Activated naive CD4-positive, alpha-beta T cell (primary cell): ENCODE data around the gene DSG1.
"Not testable (repeated sequence)": the region's sequence is repeated elsewhere in the genome, so short reads cannot be mapped to it uniquely, and the experiment has no call there.

Experiments used
- DNase-seq, 4 experiments: peaks; one replicate each; lab custom pipeline; 2025; lab: John Stamatoyannopoulos, UW

The DSG1 gene

GRCh38 chr18:31353336-31353735 lies 35.4 kb downstream of the DSG1 start:
- DNase-seq: not testable (repeated sequence)

GRCh38 chr18:31354990-31355389 lies 37.0 kb downstream of the DSG1 start:
- DNase-seq: no peak

GRCh38 chr18:31356025-31356424 lies 38.1 kb downstream of the DSG1 start:
- no peak for DNase-seq

- no peak for DNase-seq
Measured at GRCh38 chr18:31364190-31364589, 46.2 kb downstream of the DSG1 start.

DNA sequence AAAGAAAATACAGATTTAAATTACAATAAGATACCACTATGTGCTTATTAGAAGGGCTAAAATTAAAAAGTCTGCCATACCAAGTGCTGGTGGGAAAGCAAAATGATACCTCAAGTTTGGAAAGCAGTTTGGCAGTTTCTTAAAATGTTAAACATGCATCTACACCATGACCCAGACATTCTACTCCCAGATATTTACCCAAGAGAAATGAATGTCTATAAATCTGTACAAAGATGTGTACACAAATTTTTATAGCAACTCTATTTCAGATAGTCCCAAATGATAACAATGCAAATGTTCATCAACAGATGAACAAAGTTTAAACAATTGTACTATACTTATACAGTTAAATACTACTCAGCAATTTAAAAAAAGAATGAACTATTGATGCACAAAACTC lies 51.5 kb downstream of the DSG1 start:
- DNase-seq: no peak

DNA sequence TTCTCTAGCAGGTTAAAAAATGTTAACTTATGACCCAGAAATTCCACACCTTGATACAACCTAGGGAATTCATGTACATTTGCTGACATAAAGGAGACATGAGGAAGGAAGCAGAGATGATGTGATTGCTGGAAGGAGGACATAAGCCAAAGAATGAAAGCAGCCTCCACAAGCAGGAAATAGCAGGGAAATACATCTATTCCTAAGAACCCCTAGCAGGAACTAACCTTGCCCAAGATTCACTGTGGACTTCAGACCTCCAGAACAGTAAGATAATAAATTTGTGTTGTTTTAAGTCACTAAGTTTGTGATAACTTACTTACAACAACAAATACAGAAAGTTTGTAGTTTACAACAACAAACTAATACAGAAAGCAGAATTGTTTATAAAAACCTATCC lies 54.0 kb downstream of the DSG1 start:
- DNase-seq: no peak

GRCh38 chr18:31373641-31374040 lies 55.7 kb downstream of the DSG1 start:
- DNase-seq: no peak

DNA sequence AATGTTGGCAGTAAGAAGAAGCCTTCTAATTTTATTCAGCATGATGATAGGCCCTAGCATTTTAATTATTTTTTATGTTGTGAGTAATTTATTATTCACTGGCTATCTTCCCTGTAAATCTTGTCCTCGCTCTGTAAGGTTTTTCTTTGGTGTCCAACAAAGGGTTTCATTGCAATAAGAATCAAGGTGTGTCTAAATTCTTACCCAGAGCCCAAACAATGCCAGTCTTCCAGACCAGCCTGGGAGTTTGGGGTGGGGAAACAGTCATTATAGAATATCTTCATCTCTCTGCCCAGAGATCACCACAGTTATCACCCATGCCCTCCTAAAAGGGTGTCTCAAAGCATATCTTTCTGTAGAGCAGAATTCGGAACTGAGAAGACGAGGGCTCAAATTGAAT lies 58.5 kb downstream of the DSG1 start, which contains the start of gene DSG4:
DSG4 (plus strand) TSS at position 301 of the 400 bp plus-strand sequence. CDS start 135 bp downstream, outside the sequence.
- DNase-seq: no peak

DNA sequence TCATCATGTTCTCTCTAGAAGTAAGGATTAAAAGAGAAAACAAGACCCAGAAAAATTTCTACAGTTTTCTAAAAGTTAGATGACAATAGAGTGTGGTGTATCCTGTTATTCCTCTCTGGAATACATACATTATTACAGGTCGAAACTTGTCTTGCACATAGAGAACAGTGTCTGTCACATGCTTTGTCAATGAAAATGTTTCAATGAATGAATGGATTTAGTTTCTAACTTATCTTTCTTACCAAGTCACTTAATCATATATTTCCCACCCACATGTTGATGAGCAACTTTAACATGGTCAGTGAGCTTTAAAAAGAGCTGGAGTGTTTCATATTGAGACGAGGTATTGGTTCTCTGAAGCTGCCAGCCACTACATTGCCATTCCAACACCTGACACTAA lies 63.0 kb downstream of the DSG1 start:
- DNase-seq: no peak

DNA sequence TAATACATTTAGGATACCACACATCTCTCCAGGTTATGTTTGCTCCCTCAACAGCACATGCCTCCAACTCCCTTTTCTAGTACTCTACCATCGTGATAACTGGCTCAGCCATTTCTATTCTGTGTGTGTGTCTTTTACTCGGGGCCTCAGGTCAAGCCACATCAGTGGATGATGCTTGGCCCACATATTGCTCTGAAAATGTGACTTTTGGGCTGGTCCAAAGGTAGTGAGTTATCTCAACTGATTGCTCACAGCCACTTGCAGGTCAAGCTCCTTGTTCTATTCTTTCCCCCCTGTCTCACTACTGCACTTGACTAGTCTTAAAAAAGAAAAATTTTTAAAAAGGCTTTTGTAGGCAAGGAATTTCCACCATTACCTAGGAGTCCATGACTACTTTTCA lies 64.1 kb downstream of the DSG1 start:
- no peak for DNase-seq

DNA sequence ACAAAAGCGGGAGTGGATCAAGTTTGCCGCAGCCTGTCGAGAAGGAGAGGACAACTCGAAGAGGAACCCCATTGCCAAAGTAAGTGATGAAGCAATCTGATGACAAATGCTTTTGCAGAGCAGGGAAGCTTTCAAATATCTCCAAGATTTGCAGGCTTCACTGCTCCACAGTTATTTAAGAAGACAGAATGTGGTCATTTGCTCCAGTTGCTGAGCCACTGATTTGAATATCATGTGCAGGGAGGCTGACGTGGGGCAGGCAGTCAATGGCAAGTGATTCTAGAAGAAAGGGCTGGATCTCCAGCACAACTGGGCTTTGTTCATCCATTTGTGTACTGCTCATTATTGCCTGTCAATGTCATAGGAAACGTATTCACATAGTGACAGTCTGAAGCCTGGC lies 68.8 kb downstream of the DSG1 start:
- no peak for DNase-seq

DNA sequence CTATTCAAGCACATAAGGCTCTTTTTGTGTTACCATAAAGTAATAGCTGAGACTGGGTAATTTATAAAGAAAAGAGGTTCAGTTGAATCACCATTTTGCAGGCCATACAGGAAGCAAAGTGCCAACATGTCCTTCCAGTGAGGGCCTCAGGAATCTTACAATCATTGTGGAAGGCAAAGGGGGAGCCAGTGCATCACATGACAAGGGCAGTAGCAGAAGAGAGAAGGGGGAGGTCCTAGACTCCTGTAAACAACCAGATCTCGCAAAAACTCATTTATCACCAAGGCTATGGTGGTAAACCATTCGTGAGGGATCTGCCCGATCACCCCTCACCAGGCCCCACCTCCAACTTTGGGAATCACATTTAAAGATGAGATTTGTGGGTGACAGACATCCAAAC lies 75.3 kb downstream of the DSG1 start:
- DNase-seq: no peak

GRCh38 chr18:31396796-31397612 lies 79.0 kb downstream of the DSG1 start:
- DNase-seq: no peak

- DNase-seq: no peak
Measured at GRCh38 chr18:31398191-31398590, 80.2 kb downstream of the DSG1 start.

DNA sequence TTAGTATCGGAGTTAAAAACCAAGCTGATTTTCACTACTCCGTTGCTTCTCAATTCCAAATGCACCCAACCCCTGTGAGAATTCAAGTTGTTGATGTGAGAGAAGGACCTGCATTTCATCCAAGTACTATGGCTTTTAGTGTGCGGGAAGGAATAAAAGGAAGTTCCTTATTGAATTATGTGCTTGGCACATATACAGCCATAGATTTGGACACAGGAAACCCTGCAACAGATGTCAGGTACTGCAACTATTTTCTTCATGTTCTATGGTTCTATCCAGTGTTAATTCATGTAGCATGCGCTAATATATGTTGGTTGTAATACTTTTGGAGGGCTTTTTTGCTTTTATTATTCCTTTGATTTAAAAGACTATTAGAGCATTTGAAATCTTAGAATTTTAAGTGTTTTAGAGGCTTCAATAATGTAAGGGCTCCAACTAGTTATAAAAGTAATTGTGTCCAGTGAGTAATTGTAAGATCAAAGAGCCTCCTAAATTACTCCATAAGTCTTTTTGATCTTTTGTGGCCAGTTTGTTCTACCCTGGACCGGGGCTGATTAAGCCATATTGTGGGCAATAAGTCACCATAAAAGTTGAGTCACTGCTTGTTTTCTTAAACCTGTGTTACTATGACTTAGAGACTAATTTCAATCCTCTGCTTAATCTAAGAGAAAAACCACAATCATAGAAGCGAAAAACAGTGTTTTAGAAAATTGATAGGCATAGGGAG lies 81.5 kb downstream of the DSG1 start:
- no peak for DNase-seq

DNA sequence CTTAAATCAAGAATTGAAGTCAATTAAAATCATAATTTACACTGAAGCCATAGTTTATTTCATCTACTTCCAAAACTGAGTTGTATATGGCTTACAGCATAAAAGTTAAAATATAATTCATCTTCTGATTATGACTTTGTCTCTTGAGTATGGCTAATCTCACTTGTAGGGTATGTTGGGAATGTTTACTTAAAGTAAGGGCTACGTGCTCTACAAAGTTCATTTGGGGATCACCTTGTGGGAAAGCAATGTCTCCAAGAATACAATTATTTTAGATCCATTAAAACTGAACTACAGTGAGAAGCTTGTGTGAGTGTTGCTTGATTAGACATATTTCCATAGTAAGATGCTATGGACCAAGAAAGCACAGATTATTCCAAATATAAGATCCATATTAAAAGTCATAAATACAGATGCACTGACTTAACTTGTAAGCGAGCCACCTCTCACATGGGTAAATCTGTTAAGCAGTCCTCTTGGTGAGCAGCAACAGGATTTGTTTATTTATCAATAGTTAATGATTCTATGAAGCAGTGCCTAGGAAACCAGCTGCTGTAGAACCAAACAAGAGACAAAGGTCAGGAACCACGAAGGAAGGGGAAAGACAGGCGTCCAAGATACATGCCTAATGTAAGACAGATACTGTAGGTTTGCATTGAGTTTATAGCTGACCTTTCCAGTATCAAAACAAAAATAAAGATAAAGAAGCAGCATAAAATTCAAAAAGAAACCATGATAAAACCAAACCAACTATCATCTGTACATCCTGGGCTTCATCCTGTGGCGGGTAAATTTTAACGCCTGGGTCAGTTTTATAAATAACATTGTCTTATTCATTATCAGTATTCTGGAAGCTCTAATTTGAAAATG lies 83.4 kb downstream of the DSG1 start:
- DNase-seq: no peak

- no peak for DNase-seq
Measured at GRCh38 chr18:31402026-31402373, 84.0 kb downstream of the DSG1 start.

DNA sequence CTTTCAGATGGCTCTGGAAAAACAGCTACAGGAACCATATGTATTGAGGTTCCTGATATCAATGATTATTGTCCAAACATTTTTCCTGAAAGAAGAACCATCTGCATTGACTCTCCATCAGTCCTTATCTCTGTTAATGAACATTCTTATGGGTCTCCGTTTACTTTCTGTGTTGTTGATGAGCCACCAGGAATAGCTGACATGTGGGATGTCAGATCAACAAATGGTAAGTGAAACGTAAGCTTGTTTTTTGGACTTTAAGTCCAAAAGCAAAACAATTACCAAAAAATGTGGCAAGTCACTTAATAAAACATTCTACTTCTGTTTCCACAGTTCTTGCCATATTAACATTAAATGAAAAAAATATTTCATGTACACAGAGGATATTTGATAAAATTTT lies 85.4 kb downstream of the DSG1 start:
- no peak for DNase-seq
